ENCODE data around the gene AP5S1. TPM values are rescaled to one million over a fixed set of nuclear protein-coding genes. Genes with fewer than 3 reads are reported as not detected.

The AP5S1 gene
- total and polyA plus RNA-seq, 10 of the 15 experiments (the other 5 are each of a cell fraction or from before 2014, with no cell fraction given): 3.8 to 13.2 (median 7.8) TPM

DNA sequence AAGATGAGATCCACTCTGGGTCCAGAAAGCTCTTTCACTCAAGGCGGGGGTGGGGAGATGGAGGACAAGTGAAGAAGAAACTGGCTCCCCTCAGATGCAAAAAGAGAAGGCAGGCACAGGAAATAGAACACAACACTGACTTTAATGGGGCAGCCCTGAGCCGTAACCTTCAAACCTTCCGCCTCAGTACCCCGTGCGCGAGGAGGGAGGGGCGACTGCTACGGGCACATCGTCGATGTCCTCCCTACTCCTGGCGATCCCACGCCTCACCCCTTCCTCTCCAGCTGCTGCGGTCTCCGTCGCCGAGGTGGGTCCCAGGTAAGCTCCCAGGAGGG lies 43.0 kb upstream of the AP5S1 start:
- no peak overlapping the region for H3K27ac ChIP-seq (ENCODE audit: control insufficient read depth, insufficient read depth)
- 9% methylated on average over 16 of the region's 16 CpGs for WGBS (ENCODE audit: insufficient coverage, insufficient replicate concordance, low lambda C conversion rate, missing lambda C conversion rate)
- intact Hi-C loops (cut with micrococcal nuclease; ENCODE audit: unreplicated experiment) (no loop called here), in situ Hi-C loops (cut with MboI) (no loop called here)
- H3K36me3 ChIP-seq (ENCODE audit: control insufficient read depth in 2 of 2, insufficient read depth in 2 of 2, low read length in 1 of 2): no peaks in the 10 kb centered on the region
- FAIRE-seq (no peak), DNase-seq (ENCODE audit: low read depth, low spot score) (no peak), ATAC-seq (no peak; the same call in 2 of the 3 replicates)
- peaks cover 12 to 16% of the 10 kb centered on the region in 2 experiments for H3K27me3 ChIP-seq (replicated peaks in 1 of 2; ENCODE audit: control insufficient read depth in 2 of 2, insufficient read depth in 2 of 2, low read length in 1 of 2)
- ChIA-PET RAD21 (ENCODE audit: unreplicated experiment) (no interaction called here), SMC1A (ENCODE audit: uncharacterized antibody, unreplicated experiment) (interaction anchor here (0.7 kb wide), 1 partner anchor 10 kb away, joined by 3 read pairs; the partner anchor contains the start of gene ADISSP), POLR2A (interaction anchor here (1.2 kb wide), 1 partner anchor 20 kb away, joined by 3 read pairs; no protein-coding TSS in a partner anchor), CTCF (interaction anchor here (4.2 kb wide), 1 partner anchor 9 kb away, joined by 26 read pairs; the partner anchor contains the start of gene ADISSP)
- BruUV-seq (replicated peaks): no TSS peak
- H2AFZ ChIP-seq (ENCODE audit: control insufficient read depth, low read depth, low read length): peak overlapping the region; percentile 83
- no peaks in the 10 kb centered on the region; the same call in 2 of the 3 replicates for H3K9me3 ChIP-seq (replicated peaks; ENCODE audit: control insufficient read depth, insufficient read depth, low read length)
- peaks cover 12% of the 10 kb centered on the region for H3K4me1 ChIP-seq (ENCODE audit: control insufficient read depth, insufficient read depth, low read length)
- H3K4me3 ChIP-seq: peak overlapping the region; percentile 55
- no peaks in the 10 kb centered on the region for H3K79me2 ChIP-seq (ENCODE audit: control insufficient read depth, insufficient read depth, low read length)
- H3K4me2 ChIP-seq (ENCODE audit: control insufficient read depth, insufficient read depth): peak overlapping the region; percentile 99
- peak overlapping the region; percentile 8; the same call in 1 of the 2 replicates for H3K9ac ChIP-seq (ENCODE audit: control insufficient read depth, insufficient read depth, low read length)
- H4K20me1 ChIP-seq (ENCODE audit: control insufficient read depth, insufficient read depth): no peaks in the 10 kb centered on the region
- TF ChIP-seq SIN3A (IDR thresholded peaks at IDR 0.05; ENCODE audit: low read depth, low read length) (no peak), YBX1 (IDR thresholded peaks at IDR 0.05) (no peak), DPF2 (IDR thresholded peaks at IDR 0.05) (no peak), CEBPB (IDR thresholded peaks at IDR 0.05; ENCODE audit: borderline replicate concordance in 1 of 2, low read depth in 2 of 2, low read length in 2 of 2) (no peak), CREM (IDR thresholded peaks at IDR 0.05; ENCODE audit: low read depth) (no peak), IRF4 (IDR thresholded peaks at IDR 0.05; ENCODE audit: low read depth, low read length) (no peak)
- TF ChIP-seq, protein P1, sequence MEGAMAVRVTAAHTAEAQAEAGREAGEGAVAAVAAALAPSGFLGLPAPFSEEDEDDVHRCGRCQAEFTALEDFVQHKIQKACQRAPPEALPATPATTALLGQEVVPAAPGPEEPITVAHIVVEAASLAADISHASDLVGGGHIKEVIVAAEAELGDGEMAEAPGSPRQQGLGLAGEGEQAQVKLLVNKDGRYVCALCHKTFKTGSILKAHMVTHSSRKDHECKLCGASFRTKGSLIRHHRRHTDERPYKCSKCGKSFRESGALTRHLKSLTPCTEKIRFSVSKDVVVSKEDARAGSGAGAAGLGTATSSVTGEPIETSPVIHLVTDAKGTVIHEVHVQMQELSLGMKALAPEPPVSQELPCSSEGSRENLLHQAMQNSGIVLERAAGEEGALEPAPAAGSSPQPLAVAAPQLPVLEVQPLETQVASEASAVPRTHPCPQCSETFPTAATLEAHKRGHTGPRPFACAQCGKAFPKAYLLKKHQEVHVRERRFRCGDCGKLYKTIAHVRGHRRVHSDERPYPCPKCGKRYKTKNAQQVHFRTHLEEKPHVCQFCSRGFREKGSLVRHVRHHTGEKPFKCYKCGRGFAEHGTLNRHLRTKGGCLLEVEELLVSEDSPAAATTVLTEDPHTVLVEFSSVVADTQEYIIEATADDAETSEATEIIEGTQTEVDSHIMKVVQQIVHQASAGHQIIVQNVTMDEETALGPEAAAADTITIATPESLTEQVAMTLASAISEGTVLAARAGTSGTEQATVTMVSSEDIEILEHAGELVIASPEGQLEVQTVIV (IDR thresholded peaks at IDR 0.05; ENCODE audit: borderline replicate concordance, partially characterized antibody): no peak
- TF ChIP-seq, protein P2, sequence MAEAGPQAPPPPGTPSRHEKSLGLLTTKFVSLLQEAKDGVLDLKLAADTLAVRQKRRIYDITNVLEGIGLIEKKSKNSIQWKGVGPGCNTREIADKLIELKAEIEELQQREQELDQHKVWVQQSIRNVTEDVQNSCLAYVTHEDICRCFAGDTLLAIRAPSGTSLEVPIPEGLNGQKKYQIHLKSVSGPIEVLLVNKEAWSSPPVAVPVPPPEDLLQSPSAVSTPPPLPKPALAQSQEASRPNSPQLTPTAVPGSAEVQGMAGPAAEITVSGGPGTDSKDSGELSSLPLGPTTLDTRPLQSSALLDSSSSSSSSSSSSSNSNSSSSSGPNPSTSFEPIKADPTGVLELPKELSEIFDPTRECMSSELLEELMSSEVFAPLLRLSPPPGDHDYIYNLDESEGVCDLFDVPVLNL (IDR thresholded peaks at IDR 0.05; ENCODE audit: low read depth, low read length): no peak
- TF ChIP-seq, protein P3, sequence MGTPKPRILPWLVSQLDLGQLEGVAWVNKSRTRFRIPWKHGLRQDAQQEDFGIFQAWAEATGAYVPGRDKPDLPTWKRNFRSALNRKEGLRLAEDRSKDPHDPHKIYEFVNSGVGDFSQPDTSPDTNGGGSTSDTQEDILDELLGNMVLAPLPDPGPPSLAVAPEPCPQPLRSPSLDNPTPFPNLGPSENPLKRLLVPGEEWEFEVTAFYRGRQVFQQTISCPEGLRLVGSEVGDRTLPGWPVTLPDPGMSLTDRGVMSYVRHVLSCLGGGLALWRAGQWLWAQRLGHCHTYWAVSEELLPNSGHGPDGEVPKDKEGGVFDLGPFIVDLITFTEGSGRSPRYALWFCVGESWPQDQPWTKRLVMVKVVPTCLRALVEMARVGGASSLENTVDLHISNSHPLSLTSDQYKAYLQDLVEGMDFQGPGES (IDR thresholded peaks at IDR 0.05): no peak
- TF ChIP-seq, protein P4, sequence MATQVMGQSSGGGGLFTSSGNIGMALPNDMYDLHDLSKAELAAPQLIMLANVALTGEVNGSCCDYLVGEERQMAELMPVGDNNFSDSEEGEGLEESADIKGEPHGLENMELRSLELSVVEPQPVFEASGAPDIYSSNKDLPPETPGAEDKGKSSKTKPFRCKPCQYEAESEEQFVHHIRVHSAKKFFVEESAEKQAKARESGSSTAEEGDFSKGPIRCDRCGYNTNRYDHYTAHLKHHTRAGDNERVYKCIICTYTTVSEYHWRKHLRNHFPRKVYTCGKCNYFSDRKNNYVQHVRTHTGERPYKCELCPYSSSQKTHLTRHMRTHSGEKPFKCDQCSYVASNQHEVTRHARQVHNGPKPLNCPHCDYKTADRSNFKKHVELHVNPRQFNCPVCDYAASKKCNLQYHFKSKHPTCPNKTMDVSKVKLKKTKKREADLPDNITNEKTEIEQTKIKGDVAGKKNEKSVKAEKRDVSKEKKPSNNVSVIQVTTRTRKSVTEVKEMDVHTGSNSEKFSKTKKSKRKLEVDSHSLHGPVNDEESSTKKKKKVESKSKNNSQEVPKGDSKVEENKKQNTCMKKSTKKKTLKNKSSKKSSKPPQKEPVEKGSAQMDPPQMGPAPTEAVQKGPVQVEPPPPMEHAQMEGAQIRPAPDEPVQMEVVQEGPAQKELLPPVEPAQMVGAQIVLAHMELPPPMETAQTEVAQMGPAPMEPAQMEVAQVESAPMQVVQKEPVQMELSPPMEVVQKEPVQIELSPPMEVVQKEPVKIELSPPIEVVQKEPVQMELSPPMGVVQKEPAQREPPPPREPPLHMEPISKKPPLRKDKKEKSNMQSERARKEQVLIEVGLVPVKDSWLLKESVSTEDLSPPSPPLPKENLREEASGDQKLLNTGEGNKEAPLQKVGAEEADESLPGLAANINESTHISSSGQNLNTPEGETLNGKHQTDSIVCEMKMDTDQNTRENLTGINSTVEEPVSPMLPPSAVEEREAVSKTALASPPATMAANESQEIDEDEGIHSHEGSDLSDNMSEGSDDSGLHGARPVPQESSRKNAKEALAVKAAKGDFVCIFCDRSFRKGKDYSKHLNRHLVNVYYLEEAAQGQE (IDR thresholded peaks at IDR 0.05; ENCODE audit: low read depth, low read length): no peak
- TF ChIP-seq, protein P5, sequence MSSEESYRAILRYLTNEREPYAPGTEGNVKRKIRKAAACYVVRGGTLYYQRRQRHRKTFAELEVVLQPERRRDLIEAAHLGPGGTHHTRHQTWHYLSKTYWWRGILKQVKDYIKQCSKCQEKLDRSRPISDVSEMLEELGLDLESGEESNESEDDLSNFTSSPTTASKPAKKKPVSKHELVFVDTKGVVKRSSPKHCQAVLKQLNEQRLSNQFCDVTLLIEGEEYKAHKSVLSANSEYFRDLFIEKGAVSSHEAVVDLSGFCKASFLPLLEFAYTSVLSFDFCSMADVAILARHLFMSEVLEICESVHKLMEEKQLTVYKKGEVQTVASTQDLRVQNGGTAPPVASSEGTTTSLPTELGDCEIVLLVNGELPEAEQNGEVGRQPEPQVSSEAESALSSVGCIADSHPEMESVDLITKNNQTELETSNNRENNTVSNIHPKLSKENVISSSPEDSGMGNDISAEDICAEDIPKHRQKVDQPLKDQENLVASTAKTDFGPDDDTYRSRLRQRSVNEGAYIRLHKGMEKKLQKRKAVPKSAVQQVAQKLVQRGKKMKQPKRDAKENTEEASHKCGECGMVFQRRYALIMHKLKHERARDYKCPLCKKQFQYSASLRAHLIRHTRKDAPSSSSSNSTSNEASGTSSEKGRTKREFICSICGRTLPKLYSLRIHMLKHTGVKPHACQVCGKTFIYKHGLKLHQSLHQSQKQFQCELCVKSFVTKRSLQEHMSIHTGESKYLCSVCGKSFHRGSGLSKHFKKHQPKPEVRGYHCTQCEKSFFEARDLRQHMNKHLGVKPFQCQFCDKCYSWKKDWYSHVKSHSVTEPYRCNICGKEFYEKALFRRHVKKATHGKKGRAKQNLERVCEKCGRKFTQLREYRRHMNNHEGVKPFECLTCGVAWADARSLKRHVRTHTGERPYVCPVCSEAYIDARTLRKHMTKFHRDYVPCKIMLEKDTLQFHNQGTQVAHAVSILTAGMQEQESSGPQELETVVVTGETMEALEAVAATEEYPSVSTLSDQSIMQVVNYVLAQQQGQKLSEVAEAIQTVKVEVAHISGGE (CRISPR knock-in tag; IDR thresholded peaks at IDR 0.05): no peak
